GM20000 (cell line): ENCODE results near the gene IGSF21.

ENCODE experiments used
- DNase-seq: peaks from one replicate; pipeline ENCODE4 v3.0.0; 2012; ENCODE audit warnings: low spot score
- CTCF ChIP-seq: IDR thresholded peaks from 2 replicates; pipeline ENCODE4 v1.5.1; 2012; ENCODE audit warnings: mild to moderate bottlenecking, control low read depth; ENCODE audit errors: extremely low read depth, missing control alignments

Gene IGSF21

GRCh38 chr1:18290740-18291412, 183.3 kb downstream of the IGSF21 start:
- no peak for TF ChIP-seq CTCF
- no peak for DNase-seq

- TF ChIP-seq CTCF, result no peak
- no peak for DNase-seq
These were observed 184.9 kb downstream of the IGSF21 start for GRCh38 chr1:18292531-18292930.

GRCh38 chr1:18293291-18293690, 185.7 kb downstream of the IGSF21 start:
- DNase-seq, result no peak
- no peak for TF ChIP-seq CTCF

- no peak for DNase-seq
- no peak for TF ChIP-seq CTCF
These were observed 187.0 kb downstream of the IGSF21 start for GRCh38 chr1:18294437-18295176.

GRCh38 chr1:18297896-18298648, 190.5 kb downstream of the IGSF21 start:
- no peak for TF ChIP-seq CTCF
- no peak for DNase-seq

- TF ChIP-seq CTCF, result peak; percentile 65
- DNase-seq, result peak; percentile 61
These were observed 192.1 kb downstream of the IGSF21 start for GRCh38 chr1:18299441-18300338.
